Thyroid gland (tissue), 4 donors: ENCODE measurements around the gene PLA2G3. TPM values are rescaled to one million over a fixed set of nuclear protein-coding genes. Genes with fewer than 3 reads are reported as not detected.

ENCODE experiments used
- DNase-seq, 2 donors: peaks; one replicate each; pipeline ENCODE4 v3.0.0-alpha.2; 2019
- H3K27ac ChIP-seq, 3 donors: fragments of 200-600 bp; sonication (generic); 1 replicate in 2 of 3; 2 replicates in 1 of 3; pipeline ENCODE4 v1.5.1; 2016 to 2019; ENCODE audit warnings: mild to moderate bottlenecking in 1 of 3, moderate library complexity in 1 of 3
- H3K27me3 ChIP-seq: fragments of 200-600 bp; sonication (generic); one replicate; pipeline ENCODE4 v1.5.1; 2019
- H3K36me3 ChIP-seq, 2 donors: fragments of 200-600 bp; sonication (generic); one replicate each; pipeline ENCODE4 v1.5.1; 2016 to 2019
- H3K4me1 ChIP-seq, 2 donors: fragments of 200-600 bp; sonication (generic); one replicate each; pipeline ENCODE4 v1.5.1; 2017 to 2019
- H3K4me3 ChIP-seq, 3 donors: fragments of 200-600 bp; sonication (generic); replicated peaks in 1 of 3; 1 replicate in 2 of 3; 2 replicates in 1 of 3; pipeline ENCODE4 v1.5.1; 2016; ENCODE audit warnings: mild to moderate bottlenecking in 1 of 3
- H3K9me3 ChIP-seq: fragments of 200-600 bp; sonication (generic); one replicate; pipeline ENCODE4 v1.5.1; 2017
- CTCF ChIP-seq, 6 experiments: fragments of 200-600 bp in 3 of 6; fragments of 450-650 bp in 3 of 6; sonication (generic) in 3 of 6; IDR thresholded peaks; one replicate each; pipeline ENCODE4 v1.5.1; 2016 to 2019; ENCODE audit warnings: antibody characterized with exemption in 6 of 6, mild to moderate bottlenecking in 2 of 6, inconsistent platforms in 1 of 6, moderate library complexity in 1 of 6
- POLR2A ChIP-seq, 2 donors: fragments of 450-650 bp; IDR thresholded peaks; one replicate each; pipeline ENCODE4 v1.6.1; 2017; ENCODE audit warnings: antibody characterized with exemption in 2 of 2, mild to moderate bottlenecking in 2 of 2, moderate library complexity in 1 of 2
- WGBS, 2 donors: methylation state at CpG; one replicate each; pipeline ENCODE4 v1.1.5; 2017; 5-methylcytosine and 5-hydroxymethylcytosine counted together
- intact Hi-C: fragments of 100-400 bp; cut with DNase I; formaldehyde crosslinking; loops from one replicate; pipeline ENCODE4 v1.15.1; 2023
- microRNA counts, 2 donors: library from miRNA; unstranded; fragments of <30 nt; microRNA quantifications; one replicate each; lab custom pipeline; 2016 to 2017
- microRNA-seq: library from miRNA; unstranded; fragments of <30 nt; microRNA quantifications from one replicate; pipeline ENCODE4, GENCODE V29; 2016
- small RNA-seq: library from RNA; depleted of rRNA; stranded (forward); fragments of <200 nt; gene quantifications from one replicate; pipeline ENCODE3, GENCODE V24; 2016
- total RNA-seq, 4 donors: library from RNA; depleted of rRNA; stranded (reverse); fragments of >200 nt; gene quantifications; one replicate each; pipeline ENCODE4 v1.2.3, GENCODE V29; 2016

PLA2G3 gene
- total RNA-seq, 4 donors from 2014 or later = 0.22 to 1.9 (median 0.83) TPM; not detected in 1

GRCh38 chr22:31085928-31086327 lies 54.4 kb downstream of the PLA2G3 start:
- DNase-seq = no peak
- TF ChIP-seq CTCF (IDR thresholded peaks at IDR 0.05) = no peak
- TF ChIP-seq POLR2A (IDR thresholded peaks at IDR 0.05) = no peak
- H3K27ac ChIP-seq = peak overlapping the region in 2 of 3 donors; percentile 89 to 91
- H3K36me3 ChIP-seq = peaks cover 24 to 26% of the 10 kb centered on the region in 2 donors
- H3K4me3 ChIP-seq = no peak overlapping the region
- intact Hi-C loops = loop anchor here (5.0 kb wide), 2 partner anchors 119 to 139 kb away; partner anchors contain the start of genes MORC2 and TUG1
- no peaks in the 10 kb centered on the region for H3K27me3 ChIP-seq
- H3K9me3 ChIP-seq = no peaks in the 10 kb centered on the region
- peaks cover 24 to 37% of the 10 kb centered on the region in 2 donors for H3K4me1 ChIP-seq
- WGBS, 2 donors = 81 to 86% methylated on average over 2 to 3 of the region's 3 CpGs

- intact Hi-C loops = loop anchor here (5.0 kb wide), 2 partner anchors 118 to 138 kb away; partner anchors contain the start of genes MORC2 and TUG1
- Histone ChIP-seq H3K36me3 (peaks cover 19 to 21% of the 10 kb centered on the region in 2 donors), H3K27ac (peak overlapping the region; percentile 89 to 96 (median 91)), H3K4me3 (peak overlapping the region in 2 of 3 donors; percentile 62 to 86), H3K27me3 (no peaks in the 10 kb centered on the region), H3K4me1 (peaks cover 24 to 39% of the 10 kb centered on the region in 2 donors), H3K9me3 (no peaks in the 10 kb centered on the region)
- 5 to 20% methylated on average over 7 to 12 of the region's 13 CpGs for WGBS, 2 donors
- DNase-seq = peak in 1 of 2 donors; percentile 27
- TF ChIP-seq CTCF (IDR thresholded peaks at IDR 0.05) (no peak), POLR2A (IDR thresholded peaks at IDR 0.05) (no peak)
Measured at GRCh38 chr22:31085493-31085824, 54.8 kb downstream of the PLA2G3 start.

- intact Hi-C loops = loop anchor here (5.0 kb wide), 2 partner anchors 118 to 138 kb away; partner anchors contain the start of genes MORC2 and TUG1
- DNase-seq = peak; percentile 92
- WGBS, 2 donors = 0% methylated on average over 19 of the region's 69 CpGs; no CpG with 5 or more reads in 1 of the 2 donors
- Histone ChIP-seq H3K4me1 (peaks cover 24 to 43% of the 10 kb centered on the region in 2 donors), H3K4me3 (peak overlapping the region; percentile 54 to 86 (median 62)), H3K27ac (peak overlapping the region; percentile 89 to 96 (median 91)), H3K9me3 (no peaks in the 10 kb centered on the region), H3K36me3 (peaks cover 14 to 18% of the 10 kb centered on the region in 2 donors), H3K27me3 (no peaks in the 10 kb centered on the region)
- TF ChIP-seq POLR2A (IDR thresholded peaks at IDR 0.05) (peak in 1 of 2 donors; percentile 86), CTCF (IDR thresholded peaks at IDR 0.05) (peak; percentile 52 to 87 (median 72))
Measured at GRCh38 chr22:31084811-31085492, 55.4 kb downstream of the PLA2G3 start.

MicroRNA genes within 50 kb of the gene (microRNA counts, 767-probe panel; counts per million panel counts)
- 0 counts per million in 2 donors for microRNA hsa-miR-3928 (lab: Ali Mortazavi, UCI)

Small RNA genes lying within 50 kb of the gene (microRNA-seq; reads per million reads assigned to microRNA genes)
- 4.0 reads per million, percentile 6 among the genes with 10 or more reads in this experiment for gene MIR3928

Small RNA genes lying within 50 kb of the gene (small RNA-seq; reads per million reads assigned to genes)
- gene MIR3928 = not detected

Other genes starting within 250 kb of the PLA2G3 start
- gene MORC2, start 171.7 kb downstream of the PLA2G3 start, total RNA-seq = 10 to 100 TPM; 14.9 to 32.8 (median 24.6) TPM
- gene TUG1, start 171.2 kb downstream of the PLA2G3 start, total RNA-seq = 100 to 1,000 TPM in 1 of 4 donors, 10 to 100 TPM in 3; 81.6 to 127 (median 92.9) TPM
- 10 to 100 TPM; 46.2 to 60.3 (median 54.2) TPM for gene SMTN, start 59.2 kb downstream of the PLA2G3 start, total RNA-seq
- gene SELENOM, start 32.9 kb downstream of the PLA2G3 start, total RNA-seq = 100 to 1,000 TPM; 208 to 501 (median 314) TPM
- 100 to 1,000 TPM; 180 to 665 (median 442) TPM for gene INPP5J, start 17.5 kb downstream of the PLA2G3 start, total RNA-seq
- gene RNF185, start 19.7 kb upstream of the PLA2G3 start, total RNA-seq = 10 to 100 TPM; 56.0 to 63.1 (median 58.1) TPM
- 100 to 1,000 TPM in 2 of 4 donors, 10 to 100 TPM in 2; 85.0 to 123 (median 99.4) TPM for gene LIMK2, start 71.8 kb upstream of the PLA2G3 start, total RNA-seq
- gene PIK3IP1, start 152.0 kb upstream of the PLA2G3 start, total RNA-seq = 10 to 100 TPM; 39.8 to 88.4 (median 48.1) TPM
- gene PATZ1, start 205.8 kb upstream of the PLA2G3 start, total RNA-seq = 10 to 100 TPM; 33.6 to 54.7 (median 46.1) TPM